Measurements from ENCODE around the gene SYT2. TPM values are rescaled to one million over a fixed set of nuclear protein-coding genes. Genes with fewer than 3 reads are reported as not detected.
"Not testable (repeated sequence)": the region's sequence is repeated elsewhere in the genome, so short reads cannot be mapped to it uniquely, and the experiment has no call there.

SYT2 gene
- total RNA-seq, 1 experiment from 2014 or later: 12.1 TPM

DNA sequence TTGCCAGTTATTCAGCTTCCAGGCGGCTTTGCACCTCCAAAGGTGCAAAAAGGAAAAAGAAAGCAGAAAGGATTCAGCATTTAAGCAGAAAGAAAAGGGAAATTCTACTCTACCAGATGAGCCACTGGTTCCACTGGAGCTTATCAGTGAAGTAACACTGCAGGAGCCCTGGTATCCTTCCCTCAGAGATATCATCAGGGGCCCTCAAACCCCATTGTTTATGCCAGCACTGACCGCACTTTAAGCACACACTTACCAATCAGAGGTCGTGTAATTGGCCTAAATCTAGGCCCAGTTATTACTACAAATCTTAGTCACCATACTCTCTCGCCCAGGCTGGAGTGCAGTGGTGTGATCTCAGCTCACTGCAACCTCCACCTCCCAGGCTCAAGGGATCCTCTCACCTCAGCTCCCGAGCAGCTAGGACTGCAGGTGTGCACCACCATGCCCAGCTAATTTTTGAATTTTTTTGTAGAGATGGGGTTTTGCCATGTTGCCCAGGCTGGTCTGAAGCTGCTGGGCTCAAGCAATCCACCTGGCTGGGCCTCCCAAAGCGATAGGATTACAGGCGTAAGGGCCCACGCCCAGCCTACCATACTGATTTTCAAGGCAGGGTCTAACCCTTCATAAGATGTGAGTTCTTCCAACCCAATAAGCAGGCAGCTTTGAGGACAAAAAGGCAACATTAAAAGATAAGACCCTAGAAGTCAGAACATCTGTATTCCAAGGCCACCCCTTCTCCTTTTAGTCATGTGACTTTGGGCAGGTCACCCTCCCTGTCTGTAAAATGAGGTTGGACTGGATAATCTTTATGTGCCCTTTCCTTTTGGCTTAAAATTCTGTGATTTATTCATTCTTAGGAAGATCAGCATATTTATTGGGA is 125.3 kb downstream of the SYT2 start (continued):
- TF ChIP-seq E2F1 (CRISPR knock-in tag; IDR thresholded peaks at IDR 0.05) (no peak), TCF7 (CRISPR knock-in tag; IDR thresholded peaks at IDR 0.05; ENCODE audit: low read depth) (no peak), AFF4 (CRISPR knock-in tag; IDR thresholded peaks at IDR 0.05; ENCODE audit: borderline replicate concordance) (no peak), ZNF317 (CRISPR knock-in tag; IDR thresholded peaks at IDR 0.05; ENCODE audit: borderline replicate concordance, low read depth) (no peak), JUN (CRISPR knock-in tag; IDR thresholded peaks at IDR 0.05) (no peak), FOXK1 (CRISPR knock-in tag; IDR thresholded peaks at IDR 0.05) (no peak)

- H3K27ac Mint-ChIP-seq, H3K4me3 Mint-ChIP-seq: not testable (repeated sequence)
Measured at GRCh38 chr1:202582350-202582749, 127.9 kb downstream of the SYT2 start.

DNA sequence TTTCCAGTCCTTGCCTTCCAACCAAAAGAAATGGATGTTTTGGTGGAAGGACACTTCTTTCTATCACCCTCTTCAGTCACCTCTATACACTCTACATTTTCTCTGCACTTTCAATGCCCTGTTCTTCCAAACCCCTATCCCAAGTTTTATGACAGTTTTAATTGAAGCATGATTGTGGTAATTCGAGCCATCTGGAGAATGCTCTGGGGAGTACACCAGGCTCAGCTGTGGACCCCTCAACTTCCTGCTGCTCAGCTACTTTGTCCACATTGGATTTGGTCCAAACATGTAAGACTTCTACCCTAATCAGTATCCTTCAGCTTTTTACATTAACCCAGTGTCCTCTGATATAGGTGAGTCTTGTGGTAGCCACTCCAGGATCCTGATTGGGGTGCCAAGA is 129.6 kb downstream of the SYT2 start:
- ChIA-PET POLR2A (no interaction called here), CTCF (interaction anchor here (0.9 to 1.5 kb wide), 2 partner anchors 18 to 79 kb away, joined by 3 read pairs; no protein-coding TSS in a partner anchor)
- H3K4me1 Mint-ChIP-seq: peaks cover 36% of the 10 kb centered on the region
- ATAC-seq: no peak
- DNase-seq (ENCODE audit: low spot score): no peak
- no peaks in the 10 kb centered on the region for H3K27me3 Mint-ChIP-seq (ENCODE audit: low read depth)
- no peak overlapping the region for H3K4me3 Mint-ChIP-seq
- no peak overlapping the region for H3K27ac Mint-ChIP-seq
- no peaks in the 10 kb centered on the region for H3K9me3 Mint-ChIP-seq
- H3K36me3 Mint-ChIP-seq: no peaks in the 10 kb centered on the region; the same call in 1 of the 2 replicates
- TF ChIP-seq KAT7 (CRISPR knock-in tag; IDR thresholded peaks at IDR 0.05; ENCODE audit: borderline replicate concordance) (no peak), CBFB (CRISPR knock-in tag; IDR thresholded peaks at IDR 0.05; ENCODE audit: low read depth) (no peak), NFE2L1 (CRISPR knock-in tag; IDR thresholded peaks at IDR 0.05) (no peak), ATF2 (CRISPR knock-in tag; IDR thresholded peaks at IDR 0.05; ENCODE audit: borderline replicate concordance, low read depth) (no peak), FOXJ3 (CRISPR knock-in tag; IDR thresholded peaks at IDR 0.05; ENCODE audit: borderline replicate concordance) (no peak), JUN (CRISPR knock-in tag; IDR thresholded peaks at IDR 0.05) (no peak), ZNF232 (CRISPR knock-in tag; IDR thresholded peaks at IDR 0.05) (no peak), SMAD3 (CRISPR knock-in tag; IDR thresholded peaks at IDR 0.05; ENCODE audit: borderline replicate concordance) (no peak), TEAD4 (CRISPR knock-in tag; IDR thresholded peaks at IDR 0.05) (no peak), CREM (CRISPR knock-in tag; IDR thresholded peaks at IDR 0.05) (no peak)
- TF ChIP-seq, protein P1, sequence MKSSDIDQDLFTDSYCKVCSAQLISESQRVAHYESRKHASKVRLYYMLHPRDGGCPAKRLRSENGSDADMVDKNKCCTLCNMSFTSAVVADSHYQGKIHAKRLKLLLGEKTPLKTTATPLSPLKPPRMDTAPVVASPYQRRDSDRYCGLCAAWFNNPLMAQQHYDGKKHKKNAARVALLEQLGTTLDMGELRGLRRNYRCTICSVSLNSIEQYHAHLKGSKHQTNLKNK (CRISPR knock-in tag; IDR thresholded peaks at IDR 0.05): no peak
- TF ChIP-seq, protein P2, sequence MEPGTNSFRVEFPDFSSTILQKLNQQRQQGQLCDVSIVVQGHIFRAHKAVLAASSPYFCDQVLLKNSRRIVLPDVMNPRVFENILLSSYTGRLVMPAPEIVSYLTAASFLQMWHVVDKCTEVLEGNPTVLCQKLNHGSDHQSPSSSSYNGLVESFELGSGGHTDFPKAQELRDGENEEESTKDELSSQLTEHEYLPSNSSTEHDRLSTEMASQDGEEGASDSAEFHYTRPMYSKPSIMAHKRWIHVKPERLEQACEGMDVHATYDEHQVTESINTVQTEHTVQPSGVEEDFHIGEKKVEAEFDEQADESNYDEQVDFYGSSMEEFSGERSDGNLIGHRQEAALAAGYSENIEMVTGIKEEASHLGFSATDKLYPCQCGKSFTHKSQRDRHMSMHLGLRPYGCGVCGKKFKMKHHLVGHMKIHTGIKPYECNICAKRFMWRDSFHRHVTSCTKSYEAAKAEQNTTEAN (CRISPR knock-in tag; IDR thresholded peaks at IDR 0.05): no peak
- TF ChIP-seq, protein P3, sequence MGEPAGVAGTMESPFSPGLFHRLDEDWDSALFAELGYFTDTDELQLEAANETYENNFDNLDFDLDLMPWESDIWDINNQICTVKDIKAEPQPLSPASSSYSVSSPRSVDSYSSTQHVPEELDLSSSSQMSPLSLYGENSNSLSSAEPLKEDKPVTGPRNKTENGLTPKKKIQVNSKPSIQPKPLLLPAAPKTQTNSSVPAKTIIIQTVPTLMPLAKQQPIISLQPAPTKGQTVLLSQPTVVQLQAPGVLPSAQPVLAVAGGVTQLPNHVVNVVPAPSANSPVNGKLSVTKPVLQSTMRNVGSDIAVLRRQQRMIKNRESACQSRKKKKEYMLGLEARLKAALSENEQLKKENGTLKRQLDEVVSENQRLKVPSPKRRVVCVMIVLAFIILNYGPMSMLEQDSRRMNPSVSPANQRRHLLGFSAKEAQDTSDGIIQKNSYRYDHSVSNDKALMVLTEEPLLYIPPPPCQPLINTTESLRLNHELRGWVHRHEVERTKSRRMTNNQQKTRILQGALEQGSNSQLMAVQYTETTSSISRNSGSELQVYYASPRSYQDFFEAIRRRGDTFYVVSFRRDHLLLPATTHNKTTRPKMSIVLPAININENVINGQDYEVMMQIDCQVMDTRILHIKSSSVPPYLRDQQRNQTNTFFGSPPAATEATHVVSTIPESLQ (CRISPR knock-in tag; IDR thresholded peaks at IDR 0.05): no peak
- TF ChIP-seq, protein P4, sequence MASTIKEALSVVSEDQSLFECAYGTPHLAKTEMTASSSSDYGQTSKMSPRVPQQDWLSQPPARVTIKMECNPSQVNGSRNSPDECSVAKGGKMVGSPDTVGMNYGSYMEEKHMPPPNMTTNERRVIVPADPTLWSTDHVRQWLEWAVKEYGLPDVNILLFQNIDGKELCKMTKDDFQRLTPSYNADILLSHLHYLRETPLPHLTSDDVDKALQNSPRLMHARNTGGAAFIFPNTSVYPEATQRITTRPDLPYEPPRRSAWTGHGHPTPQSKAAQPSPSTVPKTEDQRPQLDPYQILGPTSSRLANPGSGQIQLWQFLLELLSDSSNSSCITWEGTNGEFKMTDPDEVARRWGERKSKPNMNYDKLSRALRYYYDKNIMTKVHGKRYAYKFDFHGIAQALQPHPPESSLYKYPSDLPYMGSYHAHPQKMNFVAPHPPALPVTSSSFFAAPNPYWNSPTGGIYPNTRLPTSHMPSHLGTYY (CRISPR knock-in tag; IDR thresholded peaks at IDR 0.05): no peak
- TF ChIP-seq, protein P5, sequence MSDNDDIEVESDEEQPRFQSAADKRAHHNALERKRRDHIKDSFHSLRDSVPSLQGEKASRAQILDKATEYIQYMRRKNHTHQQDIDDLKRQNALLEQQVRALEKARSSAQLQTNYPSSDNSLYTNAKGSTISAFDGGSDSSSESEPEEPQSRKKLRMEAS (CRISPR knock-in tag; IDR thresholded peaks at IDR 0.05): no peak

More at GRCh38 chr1:202582350-202582749, 127.9 kb downstream of the SYT2 start:
- ATAC-seq; H3K27me3 Mint-ChIP-seq (ENCODE audit: low read depth); H3K36me3 Mint-ChIP-seq; DNase-seq (ENCODE audit: low spot score); H3K9me3 Mint-ChIP-seq; POLR2A ChIA-PET: not testable (repeated sequence)
- peaks cover 25% of the 10 kb centered on the region for H3K4me1 Mint-ChIP-seq
- CTCF ChIA-PET: interaction anchor here (1.4 kb wide), 1 partner anchor 18 kb away, joined by 4 read pairs; no protein-coding TSS in a partner anchor

Data from WTC11 (cell line).